HepG2 (cell line): ENCODE results near the gene KAZN. TPM values are rescaled to one million over a fixed set of nuclear protein-coding genes. Genes with fewer than 3 reads are reported as not detected.

Experiments used
- ATAC-seq: fragments of 200-7000 bp; cut with Tn5 transposase; 3 replicates; pipeline ENCODE4 v1.9.1; 2020; ENCODE audit warnings: mild to moderate bottlenecking, moderate library complexity
- BruUV-seq: library from RNA; stranded (reverse); fragments of 400-500 nt; replicated peaks from 2 replicates; lab custom pipeline; 2021; lab: Mats Ljungman, UMichigan
- CTCF ChIA-PET: fragments of 300-600 bp; formaldehyde crosslinking; extraction: SDS; loops from one replicate; lab custom pipeline; 2021; ENCODE audit warnings: low total read pairs, inconsistent platforms, low intra/inter-chr PET ratio; lab: Yijun Ruan, JAX
- POLR2A ChIA-PET: fragments of 350-600 bp; sonication (Branson Sonifier 250); formaldehyde crosslinking; loops from one replicate; lab custom pipeline; 2020; ENCODE audit warnings: antibody characterized with exemption, inconsistent platforms; lab: Yijun Ruan, JAX
- DNase-seq: peaks from one replicate; pipeline ENCODE4 v3.0.0-alpha.2; 2015; ENCODE audit warnings: low spot score
- FAIRE-seq: peaks from 3 replicates; lab custom pipeline; 2011; peaks lifted over from hg19 to GRCh38; lab: Jason Lieb, UNC
- H2AFZ ChIP-seq: one replicate; pipeline ENCODE4 v1.6.1; 2011; ENCODE audit warnings: low read length, inconsistent platforms
- H3K27ac ChIP-seq: fragments of 300-600 bp; 3 replicates; pipeline ENCODE4 v1.8.0; 2011; ENCODE audit warnings: mixed run types, mild to moderate bottlenecking, mixed read lengths, low read length, inconsistent platforms; ENCODE audit not compliant: insufficient read depth; ENCODE audit errors: extremely low read length
- H3K27me3 ChIP-seq, 2 experiments: fragments of 200-600 bp in 1 of 2; 2 replicates in 1 of 2; 3 replicates in 1 of 2; pipeline versions ENCODE4 v1.6.0 to v1.8.0; 2011; ENCODE audit warnings: low read length in 2 of 2, mild to moderate bottlenecking in 2 of 2, moderate library complexity in 2 of 2, inconsistent platforms in 1 of 2; ENCODE audit not compliant: insufficient read depth in 2 of 2, control insufficient read depth in 1 of 2
- H3K36me3 ChIP-seq, 2 experiments: fragments of 200-600 bp in 1 of 2; replicated peaks in 1 of 2; 2 replicates in 1 of 2; 3 replicates in 1 of 2; pipeline versions ENCODE4 v1.5.1 to v1.8.0; 2011; ENCODE audit warnings: low read length in 2 of 2, inconsistent platforms in 1 of 2; ENCODE audit not compliant: insufficient read depth in 2 of 2, control insufficient read depth in 1 of 2
- H3K4me1 ChIP-seq: 2 replicates; pipeline ENCODE4 v1.5.1; 2012; ENCODE audit warnings: low read length, inconsistent platforms; ENCODE audit not compliant: insufficient read depth
- H3K4me2 ChIP-seq: 2 replicates; pipeline ENCODE4 v1.6.0; 2011; ENCODE audit warnings: low read depth, low read length, inconsistent platforms
- H3K4me3 ChIP-seq, 3 experiments: fragments of 200-600 bp in 1 of 3; sonication (generic), shearing (Covaris generic) in 1 of 3; replicated peaks in 1 of 3; 2 replicates each; pipeline ENCODE4 v1.5.1; 2011 to 2016; ENCODE audit warnings: low read length in 3 of 3, inconsistent platforms in 2 of 3, low read depth in 2 of 3, mild to moderate bottlenecking in 2 of 3, control low read depth in 1 of 3, mixed read lengths in 1 of 3; ENCODE audit not compliant: insufficient read depth in 1 of 3
- H3K79me2 ChIP-seq: one replicate; pipeline ENCODE4 v1.6.1; 2011; ENCODE audit warnings: low read length, inconsistent platforms; ENCODE audit not compliant: insufficient read depth
- H3K9ac ChIP-seq: 2 replicates; pipeline ENCODE4 v1.6.0; 2011; ENCODE audit warnings: mild to moderate bottlenecking, low read depth, low read length, inconsistent platforms; ENCODE audit not compliant: insufficient read depth
- H3K9me3 ChIP-seq: 2 replicates; pipeline ENCODE4 v1.5.1; 2012; ENCODE audit warnings: mild to moderate bottlenecking, low read length
- H4K20me1 ChIP-seq: 2 replicates; pipeline ENCODE4 v1.6.0; 2011; ENCODE audit warnings: inconsistent platforms, mild to moderate bottlenecking, low read length, moderate library complexity; ENCODE audit not compliant: insufficient read depth
- CC2D1A ChIP-seq: sonication (generic); formaldehyde crosslinking; IDR thresholded peaks from 2 replicates; pipeline ENCODE4 v1.8.1; 2023; ENCODE audit warnings: mild to moderate bottlenecking, missing genetic modification reagents
- GPN1 ChIP-seq: sonication (generic); formaldehyde crosslinking; IDR thresholded peaks from 2 replicates; pipeline ENCODE4 v1.5.1; 2020; ENCODE audit warnings: missing genetic modification reagents, borderline replicate concordance
- HMGA1 ChIP-seq: sonication (generic); formaldehyde crosslinking; conservative IDR thresholded peaks from 2 replicates; pipeline ENCODE4 v1.4.0; 2020; ENCODE audit warnings: missing genetic modification reagents
- PRPF4 ChIP-seq: fragments of 200-400 bp; formaldehyde crosslinking; IDR thresholded peaks from 2 replicates; pipeline ENCODE4 v1.6.1; 2016; ENCODE audit warnings: low read length, low read depth; ENCODE audit not compliant: poor library complexity, severe bottlenecking
- SIN3B ChIP-seq: fragments of 150-350 bp; IDR thresholded peaks from 2 replicates; pipeline ENCODE4 v1.6.1; 2014; ENCODE audit warnings: low read length
- TBX2 ChIP-seq: sonication (generic); formaldehyde crosslinking; IDR thresholded peaks from 2 replicates; pipeline ENCODE4 v1.5.0; 2020; ENCODE audit warnings: missing genetic modification reagents, mild to moderate bottlenecking, borderline replicate concordance
- TCF12 ChIP-seq, 2 experiments: fragments of 450-650 bp in 1 of 2; sonication (generic) in 1 of 2; formaldehyde crosslinking in 1 of 2; IDR thresholded peaks; 2 replicates each; pipeline versions ENCODE4 v1.6.1 to v1.8.0; 2017 to 2022; ENCODE audit warnings: antibody characterized with exemption in 1 of 2, mild to moderate bottlenecking in 1 of 2, missing genetic modification reagents in 1 of 2, moderate library complexity in 1 of 2
- ZBTB38 ChIP-seq: sonication (generic); formaldehyde crosslinking; IDR thresholded peaks from 2 replicates; pipeline ENCODE4 v1.5.1; 2020; ENCODE audit warnings: mild to moderate bottlenecking, missing genetic modification reagents
- ZNF343 ChIP-seq: sonication (generic); formaldehyde crosslinking; IDR thresholded peaks from 2 replicates; pipeline ENCODE4 v1.4.0; 2020; ENCODE audit warnings: mild to moderate bottlenecking, missing genetic modification reagents
- ZNF652 ChIP-seq: IDR thresholded peaks from 2 replicates; pipeline ENCODE4 v1.6.1; 2016; ENCODE audit warnings: low read depth, borderline replicate concordance
- ZNF713 ChIP-seq: sonication (generic); formaldehyde crosslinking; IDR thresholded peaks from 2 replicates; pipeline ENCODE4 v1.4.0; 2020; ENCODE audit warnings: mild to moderate bottlenecking, missing genetic modification reagents
- ZSCAN30 ChIP-seq: sonication (generic); formaldehyde crosslinking; IDR thresholded peaks from 2 replicates; pipeline ENCODE4 v1.5.0; 2020; ENCODE audit warnings: mild to moderate bottlenecking, missing genetic modification reagents
- WGBS: methylation state at CpG from one replicate; pipeline ENCODE4 v1.1.6; 2017; ENCODE audit warnings: low lambda C conversion rate; 5-methylcytosine and 5-hydroxymethylcytosine counted together
- in situ Hi-C: cut with HindIII; loops from 2 replicates; pipeline ENCODE4 v1.10.0; 2017; ENCODE audit warnings: low pct_unique_long_range_greater_than_20kb; ENCODE audit not compliant: extremely low pct_ligation_motif_present
- intact Hi-C: fragments of 100-400 bp; cut with micrococcal nuclease; formaldehyde crosslinking; loops from one replicate; pipeline ENCODE4 v1.10.0; 2022; ENCODE audit not compliant: unreplicated experiment
- polyA plus RNA-seq, 8 experiments: library from polyadenylated mRNA; depleted of rRNA in 3 of 8; stranded (reverse) in 7 of 8; unstranded in 1 of 8; fragments of >200 nt; fragmentation: Illumina TruSeq in 4 of 8; extraction: Trizol in 4 of 8; gene quantifications; 2 replicates each; pipeline versions ENCODE4 v1.2.1 to v1.2.3, GENCODE V29; 2011 to 2016; ENCODE audit warnings: low read depth in 4 of 8, missing spikeins in 1 of 8, mixed read lengths in 1 of 8; ENCODE audit not compliant: insufficient read depth in 1 of 8
- total RNA-seq, 5 experiments: library from RNA; depleted of rRNA; stranded (reverse); fragments of >200 nt; fragmentation: Illumina TruSeq; extraction: Trizol; gene quantifications; 2 replicates each; pipeline ENCODE4 v1.2.3, GENCODE V29; 2016; ENCODE audit warnings: low read depth in 1 of 5
- TF ChIP-seq, protein P1 (sequence below): sonication (generic); formaldehyde crosslinking; IDR thresholded peaks from 2 replicates; pipeline ENCODE4 v1.8.0; 2022; ENCODE audit warnings: mild to moderate bottlenecking, missing genetic modification reagents
- TF ChIP-seq, protein P2 (sequence below): sonication (generic); formaldehyde crosslinking; IDR thresholded peaks from 2 replicates; pipeline ENCODE4 v1.5.1; 2020; ENCODE audit warnings: missing genetic modification reagents, mild to moderate bottlenecking, borderline replicate concordance
- TF ChIP-seq, protein P3 (sequence below): IDR thresholded peaks from 2 replicates; pipeline ENCODE4 v1.6.1; 2016; ENCODE audit warnings: control low read depth

KAZN gene
- total and polyA plus RNA-seq, 2 of the 13 experiments (the other 11 are each of a cell fraction or from before 2014, with no cell fraction given), result 10.4 to 13.5 TPM

DNA sequence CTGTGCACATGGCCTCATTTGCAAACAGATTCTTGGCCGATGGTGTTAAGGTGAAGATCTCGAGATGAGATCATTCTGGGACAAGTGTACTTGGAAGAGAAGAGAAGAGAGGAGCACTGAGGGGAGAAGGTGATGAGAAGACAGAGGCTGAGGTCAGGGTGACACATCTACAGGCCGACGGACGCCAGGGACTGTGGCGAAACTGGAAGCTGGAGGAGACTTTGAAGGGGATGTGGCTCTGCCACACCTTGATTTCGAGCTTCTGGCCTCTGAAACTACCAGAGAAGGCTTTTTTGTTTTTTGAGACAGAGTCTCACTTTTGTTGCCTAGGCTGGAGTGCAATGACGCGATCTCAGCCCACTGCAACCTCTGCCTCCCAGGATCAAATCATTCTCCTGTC, 417.5 kb downstream of the KAZN start:
- H3K4me1 ChIP-seq, result peaks cover 32% of the 10 kb centered on the region
- no peak overlapping the region for H3K27ac ChIP-seq
- no peaks in the 10 kb centered on the region for H3K9me3 ChIP-seq
- in situ Hi-C loops (no loop called here), intact Hi-C loops (no loop called here)
- TF ChIP-seq, protein P1, sequence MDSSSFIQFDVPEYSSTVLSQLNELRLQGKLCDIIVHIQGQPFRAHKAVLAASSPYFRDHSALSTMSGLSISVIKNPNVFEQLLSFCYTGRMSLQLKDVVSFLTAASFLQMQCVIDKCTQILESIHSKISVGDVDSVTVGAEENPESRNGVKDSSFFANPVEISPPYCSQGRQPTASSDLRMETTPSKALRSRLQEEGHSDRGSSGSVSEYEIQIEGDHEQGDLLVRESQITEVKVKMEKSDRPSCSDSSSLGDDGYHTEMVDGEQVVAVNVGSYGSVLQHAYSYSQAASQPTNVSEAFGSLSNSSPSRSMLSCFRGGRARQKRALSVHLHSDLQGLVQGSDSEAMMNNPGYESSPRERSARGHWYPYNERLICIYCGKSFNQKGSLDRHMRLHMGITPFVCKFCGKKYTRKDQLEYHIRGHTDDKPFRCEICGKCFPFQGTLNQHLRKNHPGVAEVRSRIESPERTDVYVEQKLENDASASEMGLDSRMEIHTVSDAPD (CRISPR knock-in tag), result no peak
- no peak for TF ChIP-seq ZNF343
- TF ChIP-seq, protein P2, sequence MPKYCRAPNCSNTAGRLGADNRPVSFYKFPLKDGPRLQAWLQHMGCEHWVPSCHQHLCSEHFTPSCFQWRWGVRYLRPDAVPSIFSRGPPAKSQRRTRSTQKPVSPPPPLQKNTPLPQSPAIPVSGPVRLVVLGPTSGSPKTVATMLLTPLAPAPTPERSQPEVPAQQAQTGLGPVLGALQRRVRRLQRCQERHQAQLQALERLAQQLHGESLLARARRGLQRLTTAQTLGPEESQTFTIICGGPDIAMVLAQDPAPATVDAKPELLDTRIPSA, result no peak
- no peak for TF ChIP-seq TBX2
- TF ChIP-seq, protein P3, sequence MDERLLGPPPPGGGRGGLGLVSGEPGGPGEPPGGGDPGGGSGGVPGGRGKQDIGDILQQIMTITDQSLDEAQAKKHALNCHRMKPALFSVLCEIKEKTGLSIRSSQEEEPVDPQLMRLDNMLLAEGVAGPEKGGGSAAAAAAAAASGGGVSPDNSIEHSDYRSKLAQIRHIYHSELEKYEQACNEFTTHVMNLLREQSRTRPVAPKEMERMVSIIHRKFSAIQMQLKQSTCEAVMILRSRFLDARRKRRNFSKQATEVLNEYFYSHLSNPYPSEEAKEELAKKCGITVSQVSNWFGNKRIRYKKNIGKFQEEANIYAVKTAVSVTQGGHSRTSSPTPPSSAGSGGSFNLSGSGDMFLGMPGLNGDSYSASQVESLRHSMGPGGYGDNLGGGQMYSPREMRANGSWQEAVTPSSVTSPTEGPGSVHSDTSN (CRISPR knock-in tag), result no peak
- no peak for TF ChIP-seq ZNF713
- no peak for TF ChIP-seq ZSCAN30 (CRISPR knock-in tag)
- TF ChIP-seq SIN3B, result no peak
- no peak for TF ChIP-seq HMGA1
- no peak for TF ChIP-seq ZBTB38
- TF ChIP-seq PRPF4, result no peak
- no peak for TF ChIP-seq TCF12 (IDR thresholded peaks at IDR 0.05)
- no peak for TF ChIP-seq TCF12 (CRISPR knock-in tag; IDR thresholded peaks at IDR 0.05)
- no peak for TF ChIP-seq ZNF652
- no peak for TF ChIP-seq GPN1 (CRISPR knock-in tag)
- TF ChIP-seq CC2D1A (CRISPR knock-in tag), result no peak
- CTCF ChIA-PET, result no interaction called here
- no peaks in the 10 kb centered on the region for H4K20me1 ChIP-seq
- H3K9ac ChIP-seq, result no peak overlapping the region
- ATAC-seq (no peak), FAIRE-seq (no peak), DNase-seq (no peak)
- peaks cover 3 to 18% of the 10 kb centered on the region in 2 experiments; a peak in 3 of 5 replicates for H3K36me3 ChIP-seq
- no peak overlapping the region for H3K4me3 ChIP-seq
- no peaks in the 10 kb centered on the region for H3K79me2 ChIP-seq
- 85% methylated on average over 9 of the region's 9 CpGs for WGBS
- no peak overlapping the region for H2AFZ ChIP-seq
- H3K4me2 ChIP-seq, result no peak overlapping the region
- no TSS peak for BruUV-seq
- POLR2A ChIA-PET, result no interaction called here
- H3K27me3 ChIP-seq, result no peaks in the 10 kb centered on the region
